HG03097 (cell line): ENCODE results near the gene TRIOBP.
A peak's percentile ranks its signal among the peaks of the same experiment; 100 is the strongest.
"Not testable (repeated sequence)": the region's sequence is repeated elsewhere in the genome, so short reads cannot be mapped to it uniquely, and the experiment has no call there.

Source experiments
- ATAC-seq: cut with Tn5 transposase; IDR thresholded peaks from one replicate; pipeline ENCODE4 v1.9.1; 2021; ENCODE audit not compliant: unreplicated experiment, low FRiP score

The TRIOBP gene

DNA sequence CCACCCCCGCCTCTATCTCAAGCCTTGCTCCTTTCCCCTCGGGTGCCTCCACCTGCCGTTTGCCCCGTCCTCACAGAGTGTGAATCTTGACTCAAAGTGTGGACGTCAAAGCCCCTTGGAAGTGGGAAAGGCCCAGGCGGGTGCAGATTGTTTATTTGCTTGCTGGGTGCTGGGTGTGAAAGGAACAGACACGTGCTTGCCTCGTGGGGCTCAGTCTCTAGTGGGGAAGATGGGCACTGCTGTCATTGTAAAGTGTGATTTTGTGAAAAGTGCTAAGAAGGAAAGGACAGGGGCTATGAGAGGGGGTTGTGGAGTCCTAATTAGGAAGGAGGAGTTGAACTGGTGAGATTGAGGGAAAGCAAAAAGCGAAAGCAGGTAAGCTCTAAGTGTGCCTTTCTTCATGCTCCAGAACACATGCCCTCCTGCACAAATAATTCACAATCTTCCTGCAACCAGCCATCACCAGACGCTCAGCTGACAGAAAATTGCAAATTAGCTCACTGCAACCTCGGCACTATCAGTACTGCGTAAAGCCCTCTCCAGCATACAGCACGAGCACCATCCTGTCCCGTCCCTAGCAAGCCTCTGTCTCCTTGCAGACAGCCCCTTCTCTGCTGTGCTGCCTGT, 101.1 kb downstream of the TRIOBP start:
- no peak for ATAC-seq

DNA sequence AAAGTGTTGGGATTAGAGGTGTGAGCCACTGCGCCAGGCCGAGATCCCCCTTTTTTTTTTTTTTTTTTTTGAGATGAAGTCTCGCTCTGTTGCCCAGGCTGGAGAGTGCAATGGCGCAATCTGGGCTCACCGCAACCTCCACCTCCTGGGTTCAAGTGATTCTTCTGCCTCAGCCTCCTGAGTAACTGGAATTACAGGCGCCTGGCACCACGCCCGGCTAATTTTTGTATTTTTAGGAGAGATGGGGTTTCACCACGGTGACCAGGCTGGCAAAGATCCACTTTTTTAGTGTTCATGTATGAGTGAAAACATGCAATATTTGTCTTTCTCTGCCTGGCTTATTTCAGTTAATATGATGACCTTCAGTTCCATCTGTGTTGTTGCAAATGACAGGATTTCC, 103.1 kb downstream of the TRIOBP start:
- ATAC-seq = not testable (repeated sequence)

DNA sequence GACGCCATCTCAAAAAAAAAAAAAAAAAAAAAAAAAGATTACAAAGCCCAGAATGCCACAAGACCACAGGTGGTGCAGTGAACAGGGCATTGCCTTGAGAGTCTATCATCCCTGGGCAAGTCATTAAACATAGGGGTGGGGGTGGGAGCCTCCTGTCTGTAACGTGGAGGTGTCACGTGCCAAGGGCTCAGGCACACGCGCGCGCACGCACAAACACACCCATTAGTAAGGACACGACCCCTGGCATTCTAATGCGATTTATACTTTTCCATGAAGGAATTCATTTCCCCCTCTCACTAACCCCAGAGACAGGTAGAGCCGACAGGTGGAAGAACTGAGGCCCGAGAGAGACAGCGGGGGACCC, 105.1 kb downstream of the TRIOBP start:
- ATAC-seq = no peak

DNA sequence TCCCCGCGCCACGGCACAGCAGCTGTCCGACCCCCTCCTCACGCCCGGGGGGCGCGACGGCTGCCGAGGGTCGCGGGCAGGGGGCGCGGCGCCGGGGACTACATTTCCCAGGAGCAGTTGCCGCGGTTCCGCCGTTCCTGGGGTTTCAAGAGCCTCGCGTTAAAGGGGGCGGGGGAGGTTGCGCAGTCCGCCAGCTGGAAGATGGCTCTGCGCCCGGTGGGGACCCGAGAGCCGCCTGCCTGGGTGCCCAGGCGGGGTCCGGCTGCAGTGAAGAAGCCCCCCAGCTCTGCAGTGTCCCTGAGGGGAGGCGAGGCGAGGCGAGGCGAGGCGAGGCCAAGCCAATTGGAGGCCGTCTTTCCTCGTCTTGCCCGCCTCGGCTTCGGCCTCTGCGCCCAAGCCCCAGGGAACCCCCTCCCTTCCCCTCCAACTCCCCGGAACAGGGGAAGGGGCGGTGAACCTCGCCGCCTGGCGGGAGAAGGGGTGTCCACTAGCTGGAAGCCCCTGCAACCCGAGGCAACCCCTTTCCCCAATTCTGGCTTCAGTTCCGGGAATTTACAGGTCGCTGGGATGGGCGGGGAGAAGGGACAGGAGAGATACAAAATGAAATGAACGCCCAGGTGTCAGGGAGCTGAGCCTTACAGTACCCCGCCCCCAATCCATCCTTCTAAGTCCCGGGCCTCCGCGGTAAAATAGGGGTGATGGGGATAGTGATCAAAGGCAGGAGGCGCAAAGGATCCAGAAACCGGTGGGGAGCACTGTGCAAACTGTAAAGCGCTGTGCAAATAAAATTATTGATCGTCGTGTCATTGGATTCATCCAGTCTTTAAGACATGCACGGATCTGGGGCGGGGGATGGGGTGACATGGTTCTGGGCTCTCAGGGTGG, 105.7 kb downstream of the TRIOBP start:
- ATAC-seq = no peak

DNA sequence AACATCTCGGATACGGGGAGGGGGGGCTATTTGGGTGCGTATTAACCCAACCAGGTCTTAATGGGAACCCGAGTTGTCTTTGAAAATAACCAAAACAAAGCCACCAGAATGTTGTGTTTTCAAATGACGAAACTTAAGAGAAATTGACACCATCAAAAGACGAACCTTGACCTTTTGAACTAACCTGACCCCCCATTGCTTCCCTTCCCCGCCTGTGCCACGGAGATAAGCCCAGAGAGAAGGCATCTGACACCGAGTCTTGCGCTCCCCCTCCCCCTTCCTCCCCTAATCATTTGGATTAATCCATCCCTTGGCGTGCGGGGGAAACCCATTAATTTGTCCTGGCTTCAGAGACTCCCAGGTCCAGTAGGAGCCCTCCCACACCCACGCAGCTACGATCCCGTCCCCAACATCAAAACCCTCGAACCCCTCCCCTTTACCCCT, 106.4 kb downstream of the TRIOBP start:
- ATAC-seq = no peak

DNA sequence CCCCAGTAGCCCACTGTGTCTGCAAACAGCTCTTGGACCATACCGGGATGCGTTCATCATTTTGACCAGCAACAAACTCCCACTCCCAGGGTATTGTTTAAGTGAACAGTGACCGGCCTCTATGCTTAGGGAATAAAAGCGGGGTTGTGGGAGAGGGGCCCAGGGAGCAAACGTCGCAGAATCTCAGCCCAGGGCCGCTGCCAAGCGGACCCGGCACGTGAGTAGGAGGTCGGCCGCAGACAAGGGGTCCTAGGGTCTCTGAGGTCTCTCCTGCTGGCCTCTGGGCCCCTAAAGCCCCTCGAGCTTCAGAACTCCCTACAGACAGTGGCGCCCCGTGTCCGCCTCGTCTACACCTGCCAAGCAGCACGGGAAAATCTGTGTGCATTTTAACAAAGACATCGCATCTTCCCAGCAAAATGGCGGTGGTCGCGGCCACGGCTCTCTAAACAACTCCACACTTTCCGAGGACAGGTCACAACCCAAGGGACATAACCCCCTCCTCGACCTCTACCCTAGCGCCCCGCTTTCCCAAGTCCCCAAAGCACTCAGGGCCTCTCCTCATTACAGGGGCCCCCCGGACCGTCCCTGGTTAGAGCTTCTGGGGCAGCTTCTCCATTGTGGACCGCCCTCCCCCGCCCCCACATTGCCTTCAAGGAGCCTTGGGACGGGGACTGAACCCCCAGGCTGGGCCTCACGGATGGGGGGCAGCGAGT, 106.9 kb downstream of the TRIOBP start:
- ATAC-seq = no peak

DNA sequence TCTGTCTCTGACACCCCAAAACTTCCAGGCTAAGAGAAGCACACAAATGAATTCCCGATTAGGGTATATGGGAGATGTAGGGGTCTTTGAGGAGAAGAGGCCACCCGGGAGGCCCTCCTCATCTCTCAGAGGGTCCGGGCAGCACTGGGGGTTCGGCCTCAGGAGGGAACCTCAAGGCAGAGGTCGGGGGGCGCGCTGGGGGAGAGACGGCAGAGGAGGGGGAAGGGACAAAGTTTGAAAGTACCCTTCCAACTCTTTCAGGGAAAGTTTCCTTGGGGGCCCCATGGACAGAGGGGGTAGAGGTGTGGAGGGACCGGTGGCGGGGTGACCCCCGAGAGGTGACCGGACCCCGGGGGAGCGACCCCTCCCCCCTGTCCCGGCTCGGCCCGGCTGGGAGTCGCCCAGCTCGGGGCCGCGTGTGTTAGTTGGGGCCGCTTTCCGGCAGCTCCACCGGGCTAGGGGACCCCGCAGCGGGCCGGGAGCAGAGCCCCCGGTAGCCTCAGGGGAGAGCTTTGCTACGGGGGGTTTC, 107.6 kb downstream of the TRIOBP start:
- no peak for ATAC-seq

DNA sequence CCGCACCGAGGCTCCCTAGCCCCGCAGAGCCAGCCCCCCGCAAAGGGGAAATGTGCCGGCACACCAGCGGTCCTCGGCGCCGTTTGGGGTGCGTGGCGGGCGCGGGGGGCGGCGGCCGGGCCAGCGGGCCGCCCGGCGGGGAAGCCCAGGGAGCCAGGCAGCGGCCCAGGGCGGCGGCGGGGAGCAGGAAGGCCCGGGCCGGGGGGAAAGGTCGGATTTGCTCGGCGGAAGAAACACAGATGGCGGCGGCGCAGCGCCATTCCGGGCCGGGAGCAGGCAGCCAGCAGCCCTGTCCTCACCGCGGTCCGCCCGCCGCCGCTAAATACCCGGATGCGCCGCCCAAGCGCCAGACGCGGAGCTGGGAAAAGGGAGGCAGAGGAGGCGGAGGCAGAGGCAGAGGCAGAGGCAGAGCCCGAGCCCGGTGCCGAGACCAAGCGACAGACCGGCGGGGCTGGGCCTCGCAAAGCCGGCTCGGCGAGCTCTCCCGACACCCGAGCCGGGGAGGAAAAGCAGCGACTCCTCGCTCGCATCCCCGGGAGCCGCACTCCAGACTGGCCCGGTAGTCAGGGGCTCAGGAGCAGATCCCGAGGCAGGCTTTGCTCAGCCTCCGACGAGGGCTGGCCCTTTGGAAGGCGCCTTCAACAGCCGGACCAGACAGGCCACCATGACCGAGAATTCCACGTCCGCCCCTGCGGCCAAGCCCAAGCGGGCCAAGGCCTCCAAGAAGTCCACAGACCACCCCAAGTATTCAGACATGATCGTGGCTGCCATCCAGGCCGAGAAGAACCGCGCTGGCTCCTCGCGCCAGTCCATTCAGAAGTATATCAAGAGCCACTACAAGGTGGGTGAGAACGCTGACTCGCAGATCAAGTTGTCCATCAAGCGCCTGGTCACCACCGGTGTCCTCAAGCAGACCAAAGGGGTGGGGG, 108.3 kb downstream of the TRIOBP start:
- no peak for ATAC-seq

DNA sequence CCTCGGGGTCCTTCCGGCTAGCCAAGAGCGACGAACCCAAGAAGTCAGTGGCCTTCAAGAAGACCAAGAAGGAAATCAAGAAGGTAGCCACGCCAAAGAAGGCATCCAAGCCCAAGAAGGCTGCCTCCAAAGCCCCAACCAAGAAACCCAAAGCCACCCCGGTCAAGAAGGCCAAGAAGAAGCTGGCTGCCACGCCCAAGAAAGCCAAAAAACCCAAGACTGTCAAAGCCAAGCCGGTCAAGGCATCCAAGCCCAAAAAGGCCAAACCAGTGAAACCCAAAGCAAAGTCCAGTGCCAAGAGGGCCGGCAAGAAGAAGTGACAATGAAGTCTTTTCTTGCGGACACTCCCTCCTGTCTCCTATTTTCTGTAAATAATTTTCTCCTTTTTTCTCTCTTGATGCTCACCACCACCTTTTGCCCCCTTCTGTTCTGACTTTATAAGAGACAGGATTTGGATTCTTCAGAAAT, 109.0 kb downstream of the TRIOBP start:
- ATAC-seq = no peak

DNA sequence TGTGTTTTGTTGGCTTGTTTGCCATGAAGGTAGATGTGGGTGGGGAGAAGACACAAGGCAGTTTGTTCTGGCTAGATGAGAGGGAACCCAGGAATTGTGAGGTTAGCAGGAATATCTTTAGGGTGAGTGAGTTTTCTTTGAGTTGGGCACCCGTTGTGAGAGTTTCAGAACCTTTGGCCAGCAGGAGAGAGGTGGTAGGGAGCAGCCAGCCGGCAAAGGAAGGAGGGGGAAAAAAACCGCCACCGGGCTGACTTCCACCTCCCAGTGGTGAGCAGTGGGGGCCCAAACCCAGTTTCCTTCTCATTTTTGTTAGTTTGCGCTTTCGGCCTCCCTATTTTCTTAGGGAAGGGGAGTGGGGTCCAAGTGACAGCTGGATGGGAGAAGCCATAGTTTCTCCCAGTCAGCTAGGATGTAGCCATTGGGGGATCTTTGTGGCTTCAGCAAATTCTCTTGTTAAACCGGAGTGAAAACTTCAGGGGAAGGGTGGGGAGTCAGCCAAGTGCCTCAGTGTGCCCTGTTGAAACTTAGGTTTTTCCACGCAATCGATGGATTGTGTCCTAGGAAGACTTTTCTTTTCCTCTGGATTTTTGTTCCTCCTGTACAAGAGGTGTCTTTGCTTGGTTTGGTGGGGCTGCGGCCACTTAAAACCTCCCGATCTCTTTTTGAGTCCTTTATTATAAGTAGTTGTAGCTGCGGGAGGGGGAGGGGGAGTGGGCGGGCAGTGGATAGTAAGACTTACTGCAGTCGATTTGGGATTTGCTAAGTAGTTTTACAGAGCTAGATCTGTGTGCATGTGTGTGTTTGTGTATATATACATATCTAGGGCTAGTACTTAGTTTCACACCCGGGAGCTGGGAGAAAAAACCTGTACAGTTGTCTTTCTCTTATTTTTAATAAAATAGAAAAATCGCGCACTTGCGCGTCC, 109.8 kb downstream of the TRIOBP start:
- ATAC-seq = no peak

DNA sequence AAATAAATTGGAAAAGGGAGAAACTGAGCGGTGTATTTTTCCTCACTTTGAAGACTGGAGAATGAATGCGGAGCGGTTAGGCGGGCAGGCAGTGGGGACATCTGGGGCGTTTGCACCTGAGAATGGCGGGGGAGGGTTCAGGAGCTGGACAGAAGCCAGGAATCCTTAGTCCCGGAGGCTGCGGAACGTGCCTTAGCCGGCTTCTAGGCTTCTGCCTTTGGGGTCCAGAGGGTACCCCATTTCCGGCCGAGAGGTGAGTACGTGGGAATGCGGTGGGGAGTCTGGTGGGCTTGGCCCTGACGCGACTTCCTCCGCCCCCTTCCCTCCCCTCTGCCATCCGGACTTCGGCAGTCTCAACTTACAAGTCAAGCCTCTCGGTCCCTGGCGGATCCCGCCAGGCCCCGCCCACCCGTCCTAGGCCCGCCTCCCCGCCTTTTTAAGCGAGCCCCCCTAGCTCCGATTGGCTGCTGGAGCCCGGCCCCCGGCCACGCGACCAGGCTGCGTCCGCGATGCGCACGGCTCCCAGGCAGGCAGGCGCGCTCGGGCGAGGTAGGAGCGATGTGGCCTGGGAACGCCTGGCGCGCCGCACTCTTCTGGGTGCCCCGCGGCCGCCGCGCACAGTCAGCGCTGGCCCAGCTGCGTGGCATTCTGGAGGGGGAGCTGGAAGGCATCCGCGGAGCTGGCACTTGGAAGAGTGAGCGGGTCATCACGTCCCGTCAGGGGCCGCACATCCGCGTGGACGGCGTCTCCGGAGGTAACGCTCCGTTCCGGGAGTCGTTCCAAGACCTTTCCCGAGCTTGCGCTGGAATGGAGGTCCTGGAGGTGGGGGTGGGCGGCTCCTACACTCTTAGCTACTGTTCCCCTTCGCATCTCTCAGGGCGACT, 110.8 kb downstream of the TRIOBP start, which contains the start of gene GCAT:
GCAT (plus strand) TSS at position 525 of the 884 bp plus-strand sequence; CDS start at position 559, 34 bp downstream.
- peak; percentile 71 for ATAC-seq

DNA sequence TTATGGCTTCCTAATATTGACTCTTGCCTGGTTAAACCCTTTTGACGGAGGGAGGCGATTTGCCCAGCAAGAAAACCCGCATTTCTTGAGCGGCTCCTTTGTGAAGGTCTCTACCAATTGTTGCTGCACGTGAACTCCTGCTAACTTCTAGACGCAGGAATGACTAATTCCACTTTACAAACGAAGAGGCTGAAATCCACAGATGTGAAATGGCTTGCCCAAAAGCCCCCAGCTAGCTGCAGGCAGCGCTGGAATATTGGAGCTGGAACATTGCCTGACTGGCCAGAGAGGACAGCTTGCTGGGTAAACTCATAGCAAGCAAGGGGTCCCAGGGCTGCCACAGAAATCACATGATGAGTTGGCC, 111.4 kb downstream of the TRIOBP start:
- no peak for ATAC-seq

DNA sequence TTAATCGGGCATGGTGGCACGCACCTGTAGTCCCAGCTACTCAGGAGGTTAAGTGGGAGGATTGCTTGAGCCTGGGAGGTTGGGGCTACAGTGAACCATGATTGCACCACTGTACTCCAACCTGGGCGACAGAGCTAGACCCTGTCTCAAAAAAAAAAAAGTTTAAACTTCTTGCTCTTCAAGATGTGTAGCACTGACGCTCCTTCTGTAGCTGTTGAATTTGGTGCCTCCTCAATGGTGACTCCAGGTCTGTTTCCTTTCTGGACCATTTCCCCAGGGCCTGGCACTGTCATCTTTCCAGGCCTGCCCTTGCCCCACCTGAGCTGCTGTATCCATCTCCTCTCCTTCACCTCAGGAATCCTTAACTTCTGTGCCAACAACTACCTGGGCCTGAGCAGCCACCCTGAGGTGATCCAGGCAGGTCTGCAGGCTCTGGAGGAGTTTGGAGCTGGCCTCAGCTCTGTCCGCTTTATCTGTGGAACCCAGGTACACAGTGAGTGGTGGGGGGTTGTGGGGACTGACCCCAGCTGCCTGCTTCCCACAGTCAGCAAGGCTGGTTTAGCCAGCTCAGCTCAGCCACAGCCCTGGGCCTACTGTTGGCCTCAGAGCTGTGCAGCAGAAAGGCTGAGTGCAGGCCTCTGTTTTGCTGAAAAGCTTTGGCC, 113.0 kb downstream of the TRIOBP start:
- ATAC-seq = no peak

DNA sequence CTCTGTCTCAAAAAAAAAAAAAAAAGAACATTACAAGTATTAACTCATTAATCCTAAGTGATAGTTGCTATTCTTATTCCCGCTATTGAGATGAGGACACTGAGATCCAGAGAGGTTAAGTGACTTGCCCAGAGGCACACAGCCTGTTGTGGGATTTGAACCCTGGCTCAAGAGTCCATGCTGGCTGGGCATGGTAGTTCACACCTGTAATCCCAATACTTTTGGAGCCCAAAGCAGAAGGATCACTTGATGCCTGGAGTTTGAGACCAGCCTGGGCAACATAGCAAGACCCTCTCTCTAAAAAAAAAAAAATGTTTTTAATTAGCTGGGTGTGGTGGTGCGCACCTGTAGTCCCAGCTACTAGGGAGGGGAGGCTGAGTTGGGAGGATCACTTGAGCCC, 115.0 kb downstream of the TRIOBP start:
- no peak for ATAC-seq

DNA sequence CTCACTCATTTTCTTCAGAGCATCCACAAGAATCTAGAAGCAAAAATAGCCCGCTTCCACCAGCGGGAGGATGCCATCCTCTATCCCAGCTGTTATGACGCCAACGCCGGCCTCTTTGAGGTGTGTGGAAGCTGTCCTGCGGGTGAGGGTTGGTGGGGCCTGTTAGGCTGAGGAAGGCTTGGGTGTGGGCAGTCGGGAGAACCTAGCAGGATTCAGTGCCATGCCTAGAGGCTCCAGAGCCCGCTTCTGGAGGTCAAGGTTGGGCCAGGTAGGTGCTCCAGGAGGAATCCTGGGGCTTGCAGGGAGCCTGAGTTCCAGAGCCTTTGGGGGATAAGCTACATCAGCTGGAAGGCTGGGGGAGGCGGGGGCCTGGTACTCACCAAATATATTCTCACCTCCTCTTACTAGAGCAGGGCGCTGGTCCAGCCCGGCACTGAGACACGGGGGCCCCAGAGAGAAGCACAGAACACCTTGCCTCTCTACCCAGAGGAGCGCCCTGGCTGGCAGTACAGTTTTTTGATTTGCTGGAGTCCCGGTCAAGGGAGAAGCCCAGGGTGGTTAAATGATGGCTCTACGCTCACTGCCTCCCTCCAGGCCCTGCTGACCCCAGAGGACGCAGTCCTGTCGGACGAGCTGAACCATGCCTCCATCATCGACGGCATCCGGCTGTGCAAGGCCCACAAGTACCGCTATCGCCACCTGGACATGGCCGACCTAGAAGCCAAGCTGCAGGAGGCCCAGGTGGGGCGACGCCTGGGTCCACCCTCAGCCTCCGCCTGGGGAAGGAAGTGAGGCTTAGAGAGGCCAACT, 116.2 kb downstream of the TRIOBP start:
- no peak for ATAC-seq

DNA sequence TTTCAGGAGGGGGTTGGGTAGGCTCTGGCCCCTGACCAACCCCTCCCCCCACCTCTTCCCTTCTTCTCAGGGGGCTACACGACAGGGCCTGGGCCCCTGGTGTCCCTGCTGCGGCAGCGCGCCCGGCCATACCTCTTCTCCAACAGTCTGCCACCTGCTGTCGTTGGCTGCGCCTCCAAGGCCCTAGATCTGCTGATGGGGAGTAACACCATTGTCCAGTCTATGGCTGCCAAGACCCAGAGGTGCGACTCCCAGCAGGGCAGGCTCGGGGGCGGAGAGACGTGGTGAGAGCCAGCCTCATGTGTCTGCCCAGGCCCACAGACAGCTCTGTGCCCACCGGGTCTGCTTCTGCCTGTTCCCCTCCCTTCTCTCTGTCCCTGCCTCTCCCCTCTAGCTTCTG, 118.7 kb downstream of the TRIOBP start:
- ATAC-seq = no peak
